ENCODE data around the gene FAM184A.

DNA sequence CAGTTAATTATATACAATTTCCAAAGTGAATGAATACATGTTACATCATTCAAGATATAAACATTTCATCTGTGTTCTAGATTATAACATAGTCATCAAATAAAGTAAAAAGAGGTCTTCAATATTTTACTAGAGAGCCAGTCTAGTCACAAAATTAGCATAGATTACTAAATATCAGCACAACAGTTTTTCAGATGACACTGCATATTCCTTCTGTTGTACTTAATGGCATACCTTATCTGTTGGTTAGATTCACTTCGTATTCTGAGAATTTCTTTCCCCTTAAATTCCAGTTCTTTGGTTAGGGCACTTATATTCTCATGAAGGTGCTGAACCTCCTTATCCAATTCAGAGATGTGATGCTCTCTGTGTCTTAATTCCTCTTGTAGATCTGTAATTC lies 103.7 kb downstream of the FAM184A start:
- TF ChIP-seq, protein P1, sequence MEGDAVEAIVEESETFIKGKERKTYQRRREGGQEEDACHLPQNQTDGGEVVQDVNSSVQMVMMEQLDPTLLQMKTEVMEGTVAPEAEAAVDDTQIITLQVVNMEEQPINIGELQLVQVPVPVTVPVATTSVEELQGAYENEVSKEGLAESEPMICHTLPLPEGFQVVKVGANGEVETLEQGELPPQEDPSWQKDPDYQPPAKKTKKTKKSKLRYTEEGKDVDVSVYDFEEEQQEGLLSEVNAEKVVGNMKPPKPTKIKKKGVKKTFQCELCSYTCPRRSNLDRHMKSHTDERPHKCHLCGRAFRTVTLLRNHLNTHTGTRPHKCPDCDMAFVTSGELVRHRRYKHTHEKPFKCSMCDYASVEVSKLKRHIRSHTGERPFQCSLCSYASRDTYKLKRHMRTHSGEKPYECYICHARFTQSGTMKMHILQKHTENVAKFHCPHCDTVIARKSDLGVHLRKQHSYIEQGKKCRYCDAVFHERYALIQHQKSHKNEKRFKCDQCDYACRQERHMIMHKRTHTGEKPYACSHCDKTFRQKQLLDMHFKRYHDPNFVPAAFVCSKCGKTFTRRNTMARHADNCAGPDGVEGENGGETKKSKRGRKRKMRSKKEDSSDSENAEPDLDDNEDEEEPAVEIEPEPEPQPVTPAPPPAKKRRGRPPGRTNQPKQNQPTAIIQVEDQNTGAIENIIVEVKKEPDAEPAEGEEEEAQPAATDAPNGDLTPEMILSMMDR (IDR thresholded peaks at IDR 0.05; ENCODE audit: borderline replicate concordance, extremely low read depth, low read length, poor library complexity, severe bottlenecking), result no peak
- TF ChIP-seq EZH2 (IDR thresholded peaks at IDR 0.05; ENCODE audit: borderline replicate concordance, low read depth, low read length, severe bottlenecking), result no peak
